Activated CD8-positive, alpha-beta memory T cell treated with anti-CD3 and anti-CD28 coated beads for 48 hours (primary cell): ENCODE data around the gene ATXN1.
"Not testable (repeated sequence)": the region's sequence is repeated elsewhere in the genome, so short reads cannot be mapped to it uniquely, and the experiment has no call there.

Source experiments
- DNase-seq, 3 experiments: peaks; one replicate each; pipeline ENCODE4 v3.0.0-alpha.2; 2020; ENCODE audit warnings: low read depth in 2 of 3, low spot score in 2 of 3

The ATXN1 gene

GRCh38 chr6:16544521-16544920, 216.7 kb downstream of the ATXN1 start:
- DNase-seq = no peak

GRCh38 chr6:16544006-16544405, 217.3 kb downstream of the ATXN1 start:
- DNase-seq = no peak

- no peak for DNase-seq
Measured at GRCh38 chr6:16543521-16543920, 217.7 kb downstream of the ATXN1 start.

- DNase-seq = no peak
Measured at GRCh38 chr6:16542070-16542469, 219.2 kb downstream of the ATXN1 start.

- DNase-seq = no peak
Measured at GRCh38 chr6:16540804-16541752, 220.2 kb downstream of the ATXN1 start.

- DNase-seq = not testable (repeated sequence)
Measured at GRCh38 chr6:16540383-16540782, 220.9 kb downstream of the ATXN1 start.

GRCh38 chr6:16539086-16539931, 222.0 kb downstream of the ATXN1 start:
- no peak for DNase-seq

GRCh38 chr6:16535564-16535963, 225.7 kb downstream of the ATXN1 start:
- DNase-seq = no peak

GRCh38 chr6:16533721-16534136, 227.5 kb downstream of the ATXN1 start:
- DNase-seq = no peak

GRCh38 chr6:16533210-16533609, 228.1 kb downstream of the ATXN1 start:
- DNase-seq = no peak

- no peak for DNase-seq
Measured at GRCh38 chr6:16527691-16528090, 233.6 kb downstream of the ATXN1 start.

GRCh38 chr6:16524380-16524707, 236.9 kb downstream of the ATXN1 start:
- no peak for DNase-seq

GRCh38 chr6:16523606-16524379, 237.5 kb downstream of the ATXN1 start:
- DNase-seq = no peak

- DNase-seq = no peak
Measured at GRCh38 chr6:16522937-16523336, 238.3 kb downstream of the ATXN1 start.

GRCh38 chr6:16521528-16521927, 239.7 kb downstream of the ATXN1 start:
- DNase-seq = no peak

- no peak for DNase-seq
Measured at GRCh38 chr6:16519265-16520242, 241.7 kb downstream of the ATXN1 start.

GRCh38 chr6:16518265-16518664, 243.0 kb downstream of the ATXN1 start:
- DNase-seq = no peak

- DNase-seq = no peak
Measured at GRCh38 chr6:16514249-16514648, 247.0 kb downstream of the ATXN1 start.

GRCh38 chr6:16512544-16513290, 248.5 kb downstream of the ATXN1 start:
- no peak for DNase-seq
